GM19324 (cell line): ENCODE measurements around the gene DET1.
A peak's percentile ranks its signal among the peaks of the same experiment; 100 is the strongest.
"Not testable (repeated sequence)": the region's sequence is repeated elsewhere in the genome, so short reads cannot be mapped to it uniquely, and the experiment has no call there.

Experiments
- ATAC-seq: cut with Tn5 transposase; IDR thresholded peaks from one replicate; pipeline ENCODE4 v1.9.1; 2021; ENCODE audit warnings: mild to moderate bottlenecking, moderate library complexity; ENCODE audit not compliant: unreplicated experiment, low FRiP score

DET1 gene

GRCh38 chr15:88468721-88469120 lies 77.8 kb downstream of the DET1 start:
- ATAC-seq: not testable (repeated sequence)

DNA sequence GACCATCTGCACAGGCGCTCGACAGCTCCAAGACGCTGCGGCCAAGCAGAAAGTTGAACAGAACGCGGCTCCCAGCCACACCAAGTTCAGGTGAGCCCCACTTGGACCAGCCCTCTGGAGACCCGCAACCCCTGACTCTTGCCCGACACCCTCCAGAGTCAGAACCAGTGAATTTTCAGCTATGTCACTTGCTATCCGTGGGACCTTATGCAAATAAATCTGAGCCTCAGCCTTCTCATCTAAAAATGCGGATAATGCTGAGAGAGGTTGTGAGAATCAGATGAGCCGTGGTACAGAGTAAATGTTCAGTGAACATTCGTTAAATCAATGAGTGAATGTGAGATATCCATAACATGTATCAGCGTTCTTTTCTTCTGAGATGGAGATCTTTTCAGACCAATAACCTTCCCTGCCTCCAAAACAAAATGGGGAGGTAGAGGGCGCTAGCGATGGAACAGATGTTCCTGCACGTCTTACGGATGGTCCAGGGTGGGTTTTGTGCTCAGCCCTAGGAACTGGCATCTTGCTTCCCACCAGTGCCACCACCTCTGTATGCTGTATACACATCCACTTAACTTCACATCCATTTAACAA lies 78.4 kb downstream of the DET1 start:
- peak; percentile 16 for ATAC-seq

- ATAC-seq: peak; percentile 92
Observed at GRCh38 chr15:88467073-88467934, 79.2 kb downstream of the DET1 start, which contains the start of the genes MRPL46 and MRPS11. Gene MRPL46 (minus strand): TSS chr15:88467388. CDS start chr15:88467377, 11 bp downstream. Gene MRPS11 (plus strand): TSS chr15:88467708. CDS start chr15:88467718, 10 bp downstream.

- no peak for ATAC-seq
Observed at GRCh38 chr15:88465633-88466224, 80.8 kb downstream of the DET1 start.

DNA sequence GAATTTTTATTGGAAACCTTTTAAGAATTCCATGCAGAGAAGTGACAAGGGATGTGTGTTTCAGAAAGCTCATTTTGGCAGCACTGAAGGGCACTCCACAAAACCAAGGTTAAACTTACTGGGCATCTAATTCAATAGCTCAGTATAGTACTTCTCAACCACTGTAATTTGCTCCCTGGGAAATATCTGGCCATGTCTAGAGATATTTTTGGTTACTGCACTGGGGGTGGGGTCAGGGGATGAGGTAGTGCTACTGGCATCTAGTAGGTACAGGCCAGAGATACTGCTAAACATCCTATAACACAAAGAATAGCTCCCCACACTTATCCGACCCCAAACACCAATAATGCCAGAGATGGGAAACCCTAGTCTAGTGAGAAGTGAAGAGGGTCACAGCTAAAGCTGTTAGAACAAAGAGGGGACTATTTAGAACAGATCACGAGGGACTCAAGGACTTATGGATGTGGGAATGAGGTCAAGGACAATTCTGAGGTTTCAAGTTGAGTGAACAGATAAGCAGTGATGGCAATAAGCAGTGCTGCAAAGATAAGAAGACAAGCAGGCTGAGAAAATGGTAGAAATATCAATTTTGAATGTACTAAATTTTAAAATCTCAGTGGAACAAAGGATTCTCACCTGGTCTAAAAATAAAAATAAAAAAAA lies 82.5 kb downstream of the DET1 start:
- ATAC-seq: no peak
